Smooth muscle cell (in vitro differentiated cells): ENCODE results near the gene PCSK9. TPM values are rescaled to one million over a fixed set of nuclear protein-coding genes. Genes with fewer than 3 reads are reported as not detected.

Source experiments
- DNase-seq: peaks from one replicate; lab custom pipeline; 2025; ENCODE audit not compliant: unreplicated experiment; lab: John Stamatoyannopoulos, UW
- H2AFZ ChIP-seq: fragments of 200-600 bp; sonication (generic); 2 replicates; pipeline ENCODE4 v1.6.0; 2016; ENCODE audit warnings: antibody characterized with exemption, low read depth, mild to moderate bottlenecking
- H3F3A ChIP-seq: fragments of 200-600 bp; sonication (generic); 2 replicates; pipeline ENCODE4 v1.6.0; 2017; ENCODE audit warnings: antibody characterized with exemption, low read depth
- H3K27ac ChIP-seq: fragments of 200-600 bp; sonication (generic); 2 replicates; pipeline ENCODE4 v1.5.1; 2016; ENCODE audit warnings: low read depth, mild to moderate bottlenecking
- H3K27me3 ChIP-seq: fragments of 200-600 bp; sonication (generic); 2 replicates; pipeline ENCODE4 v1.6.1; 2016; ENCODE audit warnings: low read depth, mild to moderate bottlenecking
- H3K36me3 ChIP-seq: fragments of 200-600 bp; sonication (generic); 2 replicates; pipeline ENCODE4 v1.5.1; 2016; ENCODE audit warnings: low read depth
- H3K4me1 ChIP-seq: fragments of 200-600 bp; sonication (generic); 2 replicates; pipeline ENCODE4 v1.5.1; 2016; ENCODE audit warnings: low read depth
- H3K4me2 ChIP-seq: fragments of 200-600 bp; sonication (generic); 2 replicates; pipeline ENCODE4 v1.6.0; 2016; ENCODE audit warnings: mild to moderate bottlenecking
- H3K4me3 ChIP-seq: fragments of 200-600 bp; sonication (generic); 2 replicates; pipeline ENCODE4 v1.5.1; 2016; ENCODE audit warnings: mild to moderate bottlenecking
- H3K79me2 ChIP-seq: fragments of 200-600 bp; sonication (generic); 2 replicates; pipeline ENCODE4 v1.6.0; 2016; ENCODE audit warnings: low read depth, mild to moderate bottlenecking
- H3K9ac ChIP-seq: fragments of 200-600 bp; sonication (generic); 2 replicates; pipeline ENCODE4 v1.6.0; 2016; ENCODE audit warnings: low read depth
- H3K9me3 ChIP-seq: fragments of 200-600 bp; sonication (generic); replicated peaks from 2 replicates; pipeline ENCODE4 v1.5.1; 2016; ENCODE audit warnings: low read depth
- H4K20me1 ChIP-seq: fragments of 200-600 bp; sonication (generic); 2 replicates; pipeline ENCODE4 v1.6.0; 2016; ENCODE audit warnings: low read depth
- WGBS: methylation state at CpG from one replicate; pipeline ENCODE4 v1.1.7; 2016; ENCODE audit warnings: low lambda C conversion rate; 5-methylcytosine and 5-hydroxymethylcytosine counted together
- polyA plus RNA-seq: library from polyadenylated mRNA; unstranded; fragments of >200 nt; fragmentation: Nextera tagmentation; extraction: Ambion mirVana; gene quantifications from 2 replicates; pipeline ENCODE4 v1.2.1, GENCODE V29; 2016
- total RNA-seq: library from RNA; depleted of rRNA; stranded (reverse); fragments of >200 nt; gene quantifications from 2 replicates; pipeline ENCODE4 v1.2.3, GENCODE V29; 2014
- TF ChIP-seq, protein P1 (sequence below): fragments of 200-600 bp; sonication (generic); IDR thresholded peaks from 2 replicates; pipeline ENCODE4 v1.5.1; 2017; ENCODE audit warnings: borderline replicate concordance, mild to moderate bottlenecking, antibody characterized with exemption; ENCODE audit not compliant: insufficient read depth, poor library complexity, severe bottlenecking

The PCSK9 gene
- total and polyA plus RNA-seq, 2 experiments from 2014 or later = 0.18 to 0.70 TPM

- Histone ChIP-seq H3K9me3 (no peaks in the 10 kb centered on the region), H3K4me3 (no peak overlapping the region), H3K4me1 (no peaks in the 10 kb centered on the region), H3K27ac (no peak overlapping the region), H3K36me3 (no peaks in the 10 kb centered on the region), H3K4me2 (no peak overlapping the region), H3K9ac (no peak overlapping the region), H2AFZ (no peak overlapping the region), H3F3A (no peaks in the 10 kb centered on the region), H3K79me2 (no peaks in the 10 kb centered on the region), H4K20me1 (no peaks in the 10 kb centered on the region), H3K27me3 (no peaks in the 10 kb centered on the region)
- no peak for DNase-seq
- 89% methylated on average over 14 of the region's 14 CpGs for WGBS
- TF ChIP-seq, protein P1, sequence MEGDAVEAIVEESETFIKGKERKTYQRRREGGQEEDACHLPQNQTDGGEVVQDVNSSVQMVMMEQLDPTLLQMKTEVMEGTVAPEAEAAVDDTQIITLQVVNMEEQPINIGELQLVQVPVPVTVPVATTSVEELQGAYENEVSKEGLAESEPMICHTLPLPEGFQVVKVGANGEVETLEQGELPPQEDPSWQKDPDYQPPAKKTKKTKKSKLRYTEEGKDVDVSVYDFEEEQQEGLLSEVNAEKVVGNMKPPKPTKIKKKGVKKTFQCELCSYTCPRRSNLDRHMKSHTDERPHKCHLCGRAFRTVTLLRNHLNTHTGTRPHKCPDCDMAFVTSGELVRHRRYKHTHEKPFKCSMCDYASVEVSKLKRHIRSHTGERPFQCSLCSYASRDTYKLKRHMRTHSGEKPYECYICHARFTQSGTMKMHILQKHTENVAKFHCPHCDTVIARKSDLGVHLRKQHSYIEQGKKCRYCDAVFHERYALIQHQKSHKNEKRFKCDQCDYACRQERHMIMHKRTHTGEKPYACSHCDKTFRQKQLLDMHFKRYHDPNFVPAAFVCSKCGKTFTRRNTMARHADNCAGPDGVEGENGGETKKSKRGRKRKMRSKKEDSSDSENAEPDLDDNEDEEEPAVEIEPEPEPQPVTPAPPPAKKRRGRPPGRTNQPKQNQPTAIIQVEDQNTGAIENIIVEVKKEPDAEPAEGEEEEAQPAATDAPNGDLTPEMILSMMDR = no peak
These were observed 21.0 kb downstream of the PCSK9 start for GRCh38 chr1:55060133-55060999.

- H3K36me3 ChIP-seq = no peaks in the 10 kb centered on the region
- H3K79me2 ChIP-seq = no peaks in the 10 kb centered on the region
- H3K4me2 ChIP-seq = no peak overlapping the region
- no peak overlapping the region for H2AFZ ChIP-seq
- H3K4me3 ChIP-seq = no peak overlapping the region
- no peak overlapping the region for H3K9ac ChIP-seq
- no peak overlapping the region for H3K27ac ChIP-seq
- DNase-seq = no peak
- no peaks in the 10 kb centered on the region for H3K4me1 ChIP-seq
- no peaks in the 10 kb centered on the region for H4K20me1 ChIP-seq
- H3K27me3 ChIP-seq = no peaks in the 10 kb centered on the region
- whole genome bisulfite sequencing = 92% methylated on average over 13 of the region's 13 CpGs
- H3F3A ChIP-seq = no peaks in the 10 kb centered on the region
- H3K9me3 ChIP-seq = no peaks in the 10 kb centered on the region
- TF ChIP-seq, protein P1 = no peak
These were observed 21.8 kb downstream of the PCSK9 start for GRCh38 chr1:55061000-55061705.

- Histone ChIP-seq H3K4me2 (no peak overlapping the region), H3K9me3 (no peaks in the 10 kb centered on the region), H3K4me1 (no peaks in the 10 kb centered on the region), H3K27ac (no peak overlapping the region), H2AFZ (no peak overlapping the region), H3K36me3 (no peaks in the 10 kb centered on the region), H4K20me1 (no peaks in the 10 kb centered on the region), H3K9ac (no peak overlapping the region), H3F3A (no peaks in the 10 kb centered on the region), H3K27me3 (no peaks in the 10 kb centered on the region), H3K79me2 (no peaks in the 10 kb centered on the region), H3K4me3 (no peak overlapping the region)
- DNase-seq = no peak
- WGBS = 84% methylated on average over 4 of the region's 4 CpGs
- TF ChIP-seq, protein P1 = no peak
These were observed 22.5 kb downstream of the PCSK9 start for GRCh38 chr1:55061706-55062321.
